Measurements from ENCODE around the gene TMC5. TPM values are rescaled to one million over a fixed set of nuclear protein-coding genes. Genes with fewer than 3 reads are reported as not detected.

TMC5 gene
- total RNA-seq, 1 donor = under 0.01 TPM

DNA sequence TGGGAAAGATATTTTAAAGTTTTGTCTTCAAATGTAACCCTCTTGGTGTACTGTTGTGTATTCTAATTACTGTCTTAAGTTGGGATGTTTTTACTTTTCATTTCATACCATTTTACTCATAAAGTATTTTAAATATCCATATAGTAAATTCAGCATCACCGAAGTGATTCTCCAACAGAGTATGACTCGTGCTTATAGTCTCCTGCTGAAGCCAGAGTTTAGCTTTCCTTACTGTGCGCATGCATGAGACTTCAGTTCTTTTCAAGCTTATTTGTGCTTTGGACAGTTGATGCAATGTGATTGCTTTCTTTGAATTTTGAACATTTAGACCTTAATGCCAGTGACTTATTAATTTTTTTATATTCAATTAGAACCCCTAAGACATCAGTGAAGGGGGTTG is 130.5 kb downstream of the TMC5 start:
- DNase-seq (ENCODE audit: low read depth) = no peak
- H3K4me3 ChIP-seq (ENCODE audit: low read depth, low read length) = no peak overlapping the region
- TF ChIP-seq, protein P1, sequence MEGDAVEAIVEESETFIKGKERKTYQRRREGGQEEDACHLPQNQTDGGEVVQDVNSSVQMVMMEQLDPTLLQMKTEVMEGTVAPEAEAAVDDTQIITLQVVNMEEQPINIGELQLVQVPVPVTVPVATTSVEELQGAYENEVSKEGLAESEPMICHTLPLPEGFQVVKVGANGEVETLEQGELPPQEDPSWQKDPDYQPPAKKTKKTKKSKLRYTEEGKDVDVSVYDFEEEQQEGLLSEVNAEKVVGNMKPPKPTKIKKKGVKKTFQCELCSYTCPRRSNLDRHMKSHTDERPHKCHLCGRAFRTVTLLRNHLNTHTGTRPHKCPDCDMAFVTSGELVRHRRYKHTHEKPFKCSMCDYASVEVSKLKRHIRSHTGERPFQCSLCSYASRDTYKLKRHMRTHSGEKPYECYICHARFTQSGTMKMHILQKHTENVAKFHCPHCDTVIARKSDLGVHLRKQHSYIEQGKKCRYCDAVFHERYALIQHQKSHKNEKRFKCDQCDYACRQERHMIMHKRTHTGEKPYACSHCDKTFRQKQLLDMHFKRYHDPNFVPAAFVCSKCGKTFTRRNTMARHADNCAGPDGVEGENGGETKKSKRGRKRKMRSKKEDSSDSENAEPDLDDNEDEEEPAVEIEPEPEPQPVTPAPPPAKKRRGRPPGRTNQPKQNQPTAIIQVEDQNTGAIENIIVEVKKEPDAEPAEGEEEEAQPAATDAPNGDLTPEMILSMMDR (IDR thresholded peaks at IDR 0.05; ENCODE audit: insufficient read depth, low read length) = no peak

Other genes starting within 250 kb of the TMC5 start
- under 0.01 TPM in 1 of 2 replicates, not detected in the other for gene SYT17, start 249.6 kb upstream of the TMC5 start, total RNA-seq (ENCODE audit: low replicate concordance)
- gene CLEC19A, start 132.2 kb upstream of the TMC5 start, total RNA-seq (ENCODE audit: low replicate concordance) = not detected in 2 replicates
- 34.3 and 59.9 TPM in 2 replicates for gene GDE1, start 104.2 kb downstream of the TMC5 start, total RNA-seq (ENCODE audit: low replicate concordance)
- gene CCP110, start 106.1 kb downstream of the TMC5 start, total RNA-seq (ENCODE audit: low replicate concordance) = 6.5 and 23.3 TPM in 2 replicates
- gene VPS35L, start 137.8 kb downstream of the TMC5 start, total RNA-seq (ENCODE audit: low replicate concordance) = 67.1 and 67.7 TPM in 2 replicates

Measured in fibroblast of the aortic adventitia (primary cell).